Progenitor cell of endocrine pancreas (in vitro differentiated cells): Measurements from ENCODE around the gene PSRC1. TPM values are rescaled to one million over a fixed set of nuclear protein-coding genes. Genes with fewer than 3 reads are reported as not detected.
"Not testable (repeated sequence)": the region's sequence is repeated elsewhere in the genome, so short reads cannot be mapped to it uniquely, and the experiment has no call there.

ENCODE experiments used
- DNase-seq: peaks from one replicate; pipeline ENCODE4 v3.0.0; 2021; ENCODE audit warnings: low spot score; ENCODE audit not compliant: unreplicated experiment
- H3K27ac Mint-ChIP-seq: 2 replicates; pipeline ENCODE4 v1.8.0; 2021; ENCODE audit warnings: mild to moderate bottlenecking, moderate library complexity, mixed read lengths
- H3K27me3 Mint-ChIP-seq: 2 replicates; pipeline ENCODE4 v1.8.0; 2021; ENCODE audit warnings: mixed read lengths
- H3K36me3 Mint-ChIP-seq: 2 replicates; pipeline ENCODE4 v1.8.0; 2022; ENCODE audit warnings: mixed read lengths; ENCODE audit not compliant: insufficient read depth
- H3K4me1 Mint-ChIP-seq: 2 replicates; pipeline ENCODE4 v1.8.0; 2021; ENCODE audit warnings: low read depth, mixed read lengths
- H3K4me3 Mint-ChIP-seq: 2 replicates; pipeline ENCODE4 v1.8.0; 2021; ENCODE audit warnings: low read depth, mild to moderate bottlenecking, moderate library complexity, mixed read lengths
- H3K9me3 Mint-ChIP-seq: 2 replicates; pipeline ENCODE4 v1.8.0; 2021; ENCODE audit warnings: low read depth, mixed read lengths
- total RNA-seq: library from RNA; stranded (reverse); gene quantifications from 2 replicates; pipeline ENCODE4 v1.2.1, GENCODE V29; 2021
- TF ChIP-seq, protein P1 (sequence below): fragments of 200-600 bp; sonication (generic); IDR thresholded peaks from one replicate; pipeline ENCODE4 v1.5.0; 2021; ENCODE audit warnings: antibody characterized with exemption, mild to moderate bottlenecking; ENCODE audit not compliant: unreplicated experiment

PSRC1 gene
- total RNA-seq, 1 donor from 2014 or later, result 29.4 TPM

DNA sequence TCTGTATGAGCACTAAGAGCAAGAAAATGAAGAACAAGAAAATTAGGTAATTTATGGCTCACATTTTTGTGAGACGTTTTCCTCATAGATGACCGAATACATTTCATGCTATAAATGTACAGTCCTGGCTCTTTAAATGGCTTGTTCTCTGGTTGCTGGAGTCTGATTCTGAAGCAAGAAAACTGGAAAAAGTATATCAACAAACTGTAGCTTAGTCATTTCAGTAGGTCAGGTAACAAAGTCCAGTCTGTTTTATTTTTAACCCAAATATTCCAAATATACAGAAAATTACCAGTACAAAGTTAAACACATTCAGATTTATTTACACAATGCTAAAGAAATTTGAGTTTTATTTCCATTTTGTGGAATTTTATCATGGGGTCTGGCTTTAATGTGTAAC lies 26.4 kb upstream of the PSRC1 start:
- TF ChIP-seq, protein P1, sequence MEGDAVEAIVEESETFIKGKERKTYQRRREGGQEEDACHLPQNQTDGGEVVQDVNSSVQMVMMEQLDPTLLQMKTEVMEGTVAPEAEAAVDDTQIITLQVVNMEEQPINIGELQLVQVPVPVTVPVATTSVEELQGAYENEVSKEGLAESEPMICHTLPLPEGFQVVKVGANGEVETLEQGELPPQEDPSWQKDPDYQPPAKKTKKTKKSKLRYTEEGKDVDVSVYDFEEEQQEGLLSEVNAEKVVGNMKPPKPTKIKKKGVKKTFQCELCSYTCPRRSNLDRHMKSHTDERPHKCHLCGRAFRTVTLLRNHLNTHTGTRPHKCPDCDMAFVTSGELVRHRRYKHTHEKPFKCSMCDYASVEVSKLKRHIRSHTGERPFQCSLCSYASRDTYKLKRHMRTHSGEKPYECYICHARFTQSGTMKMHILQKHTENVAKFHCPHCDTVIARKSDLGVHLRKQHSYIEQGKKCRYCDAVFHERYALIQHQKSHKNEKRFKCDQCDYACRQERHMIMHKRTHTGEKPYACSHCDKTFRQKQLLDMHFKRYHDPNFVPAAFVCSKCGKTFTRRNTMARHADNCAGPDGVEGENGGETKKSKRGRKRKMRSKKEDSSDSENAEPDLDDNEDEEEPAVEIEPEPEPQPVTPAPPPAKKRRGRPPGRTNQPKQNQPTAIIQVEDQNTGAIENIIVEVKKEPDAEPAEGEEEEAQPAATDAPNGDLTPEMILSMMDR, result no peak
- H3K27ac Mint-ChIP-seq, result no peak overlapping the region
- H3K27me3 Mint-ChIP-seq, result no peaks in the 10 kb centered on the region
- no peaks in the 10 kb centered on the region for H3K9me3 Mint-ChIP-seq
- H3K36me3 Mint-ChIP-seq, result peaks cover 16% of the 10 kb centered on the region
- H3K4me1 Mint-ChIP-seq, result peaks cover 17% of the 10 kb centered on the region
- no peak overlapping the region for H3K4me3 Mint-ChIP-seq
- DNase-seq, result no peak

GRCh38 chr1:109307274-109308021 lies 24.5 kb upstream of the PSRC1 start:
- no peak overlapping the region for H3K4me3 Mint-ChIP-seq
- H3K4me1 Mint-ChIP-seq, result peaks cover 17% of the 10 kb centered on the region
- TF ChIP-seq, protein P1, result no peak
- H3K27ac Mint-ChIP-seq, result peak overlapping the region; percentile 80
- DNase-seq, result no peak
- H3K36me3 Mint-ChIP-seq, result peaks cover 6% of the 10 kb centered on the region
- no peaks in the 10 kb centered on the region for H3K9me3 Mint-ChIP-seq
- no peaks in the 10 kb centered on the region for H3K27me3 Mint-ChIP-seq

DNA sequence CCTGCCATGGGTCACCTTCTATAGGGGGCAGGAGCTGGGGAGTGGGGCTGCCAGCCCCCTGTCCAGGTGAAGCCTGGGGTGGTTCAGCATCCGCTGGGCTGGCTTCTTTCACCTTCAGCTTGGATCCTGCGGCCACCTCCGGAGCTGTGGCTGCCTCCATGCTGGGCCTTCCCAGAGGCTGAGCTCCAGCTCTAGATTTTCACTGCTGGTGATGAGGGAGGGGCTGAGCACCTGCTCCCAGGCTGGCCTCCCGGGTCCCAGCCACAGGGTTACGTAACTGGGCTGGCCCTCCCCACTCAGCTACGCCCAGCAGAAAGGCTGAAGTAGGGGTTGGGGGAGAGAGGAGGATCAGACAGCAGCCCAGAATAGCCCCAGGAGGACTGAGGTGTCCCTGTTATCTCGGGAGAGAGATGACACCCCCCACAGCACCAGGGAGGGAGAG lies 23.9 kb upstream of the PSRC1 start, which contains the start of gene MYBPHL:
Gene MYBPHL, minus strand, starts transcription at position 180 of the 442 bp plus-strand sequence. Its CDS starts 20 bp downstream, at position 160.
- no peak for DNase-seq

DNA sequence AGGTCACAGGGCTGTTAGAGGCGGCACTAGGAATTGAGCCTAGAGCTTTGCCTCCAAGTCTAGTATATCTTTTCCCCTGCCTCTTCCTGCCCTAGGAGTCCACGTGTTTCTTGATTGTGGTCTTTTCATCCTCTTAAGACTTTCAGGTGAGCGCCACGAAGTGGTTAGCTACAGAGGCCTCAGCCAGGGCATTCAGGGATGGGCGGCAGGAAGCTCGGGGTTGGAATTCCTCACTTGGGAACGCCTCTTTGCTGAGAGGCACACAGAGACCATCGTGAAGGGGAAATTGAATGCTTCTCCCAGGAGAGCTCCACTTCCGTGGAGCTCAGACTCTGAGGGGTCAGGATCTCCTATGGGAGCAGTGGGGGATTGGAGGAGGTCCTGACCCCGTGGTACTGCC lies 23.0 kb upstream of the PSRC1 start:
- H3K9me3 Mint-ChIP-seq, DNase-seq, H3K27me3 Mint-ChIP-seq, H3K36me3 Mint-ChIP-seq, H3K4me3 Mint-ChIP-seq: not testable (repeated sequence)
- peak overlapping the region; percentile 76 for H3K27ac Mint-ChIP-seq
- peaks cover 14% of the 10 kb centered on the region for H3K4me1 Mint-ChIP-seq

More for the DNA sequence above, 23.9 kb upstream of the PSRC1 start, which contains the start of gene MYBPHL:
- no peaks in the 10 kb centered on the region for H3K9me3 Mint-ChIP-seq
- peak within 1 kb of the TSS; percentile 80 for H3K27ac Mint-ChIP-seq
- H3K36me3 Mint-ChIP-seq, result peaks cover 4% of the 10 kb centered on the region
- no peak within 1 kb of the TSS for H3K4me3 Mint-ChIP-seq
- peaks cover 17% of the 10 kb centered on the region for H3K4me1 Mint-ChIP-seq
- no peaks in the 10 kb centered on the region for H3K27me3 Mint-ChIP-seq
- TF ChIP-seq, protein P1, result no peak

- TF ChIP-seq, protein P1, result no peak
- peaks cover 17% of the 10 kb centered on the region for H3K4me1 Mint-ChIP-seq
- H3K27me3 Mint-ChIP-seq, result peaks cover 4% of the 10 kb centered on the region
- no peaks in the 10 kb centered on the region for H3K36me3 Mint-ChIP-seq
- H3K27ac Mint-ChIP-seq, result no peak overlapping the region
- no peaks in the 10 kb centered on the region for H3K9me3 Mint-ChIP-seq
- DNase-seq, result no peak
- no peak overlapping the region for H3K4me3 Mint-ChIP-seq
Measured at GRCh38 chr1:109304226-109304920, 21.4 kb upstream of the PSRC1 start.
